ENCODE results near the gene TYW5. TPM values are rescaled to one million over a fixed set of nuclear protein-coding genes. Genes with fewer than 3 reads are reported as not detected.

Gene TYW5
- total and polyA plus RNA-seq, 2 donors (not counting 1 experiment from before 2014, with no cell fraction given) = 5.8 to 10.1 TPM

- Histone ChIP-seq H3K79me2 (ENCODE audit: control insufficient read depth, insufficient read depth, low read length) (peaks cover 8% of the 10 kb centered on the region), H3K4me1 (ENCODE audit: control insufficient read depth, extremely low read depth, insufficient read depth, low read length) (no peaks in the 10 kb centered on the region), H3K36me3 (ENCODE audit: control insufficient read depth, insufficient read depth, low read length) (peaks cover 7% of the 10 kb centered on the region), H2AFZ (ENCODE audit: low read length) (no peak overlapping the region), H4K20me1 (ENCODE audit: control insufficient read depth, extremely low read depth, insufficient read depth, low read length) (no peaks in the 10 kb centered on the region), H3K27ac (ENCODE audit: insufficient read depth, low read length) (no peak overlapping the region), H3K9me3 (ENCODE audit: control insufficient read depth, insufficient read depth, low read depth, low read length) (no peaks in the 10 kb centered on the region), H3K9ac (ENCODE audit: insufficient read depth, low read length) (no peak overlapping the region), H3K4me3 (replicated peaks in 1 of 4; ENCODE audit: control extremely low read depth in 1 of 4, insufficient read depth in 1 of 4, low read depth in 3 of 4, low read length in 4 of 4) (no peak overlapping the region), H3K27me3 (ENCODE audit: control insufficient read depth, insufficient read depth, low read length) (no peaks in the 10 kb centered on the region), H3K4me2 (ENCODE audit: extremely low read depth, insufficient read depth, low read length) (no peak overlapping the region)
- TF ChIP-seq CTCF (conservative IDR thresholded peaks at IDR 0.05 in 1 of 2, IDR thresholded peaks at IDR 0.05 in 1 of 2; ENCODE audit: low read depth in 1 of 2, low read length in 2 of 2) (no peak), EZH2 (IDR thresholded peaks at IDR 0.05; ENCODE audit: low read length, missing control alignments) (no peak)
- peak in 1 of 2 donors; percentile 9 for DNase-seq (ENCODE audit: low read depth in 2 of 2)
These were observed 8.5 kb downstream of the TYW5 start for GRCh38 chr2:199946836-199947235.

GRCh38 chr2:199946196-199946595, 9.1 kb downstream of the TYW5 start:
- peaks cover 8% of the 10 kb centered on the region for H3K79me2 ChIP-seq (ENCODE audit: control insufficient read depth, insufficient read depth, low read length)
- TF ChIP-seq CTCF (conservative IDR thresholded peaks at IDR 0.05 in 1 of 2, IDR thresholded peaks at IDR 0.05 in 1 of 2; ENCODE audit: low read depth in 1 of 2, low read length in 2 of 2) (no peak), EZH2 (IDR thresholded peaks at IDR 0.05; ENCODE audit: low read length, missing control alignments) (no peak)
- no peak for DNase-seq (ENCODE audit: low read depth in 2 of 2)
- H3K9me3 ChIP-seq (ENCODE audit: control insufficient read depth, insufficient read depth, low read depth, low read length) = no peaks in the 10 kb centered on the region
- H3K4me3 ChIP-seq (replicated peaks in 1 of 4; ENCODE audit: control extremely low read depth in 1 of 4, insufficient read depth in 1 of 4, low read depth in 3 of 4, low read length in 4 of 4) = no peak overlapping the region
- H3K4me2 ChIP-seq (ENCODE audit: extremely low read depth, insufficient read depth, low read length) = no peak overlapping the region
- no peak overlapping the region for H2AFZ ChIP-seq (ENCODE audit: low read length)
- H3K27me3 ChIP-seq (ENCODE audit: control insufficient read depth, insufficient read depth, low read length) = no peaks in the 10 kb centered on the region
- H4K20me1 ChIP-seq (ENCODE audit: control insufficient read depth, extremely low read depth, insufficient read depth, low read length) = no peaks in the 10 kb centered on the region
- H3K36me3 ChIP-seq (ENCODE audit: control insufficient read depth, insufficient read depth, low read length) = peaks cover 7% of the 10 kb centered on the region
- H3K9ac ChIP-seq (ENCODE audit: insufficient read depth, low read length) = no peak overlapping the region
- no peaks in the 10 kb centered on the region for H3K4me1 ChIP-seq (ENCODE audit: control insufficient read depth, extremely low read depth, insufficient read depth, low read length)
- H3K27ac ChIP-seq (ENCODE audit: insufficient read depth, low read length) = no peak overlapping the region

GRCh38 chr2:199943373-199943772, 11.9 kb downstream of the TYW5 start:
- no peak for DNase-seq (ENCODE audit: low read depth in 2 of 2)
- no peaks in the 10 kb centered on the region for H4K20me1 ChIP-seq (ENCODE audit: control insufficient read depth, extremely low read depth, insufficient read depth, low read length)
- peaks cover 5% of the 10 kb centered on the region for H3K36me3 ChIP-seq (ENCODE audit: control insufficient read depth, insufficient read depth, low read length)
- no peaks in the 10 kb centered on the region for H3K79me2 ChIP-seq (ENCODE audit: control insufficient read depth, insufficient read depth, low read length)
- no peak overlapping the region for H2AFZ ChIP-seq (ENCODE audit: low read length)
- H3K4me3 ChIP-seq (replicated peaks in 1 of 4; ENCODE audit: control extremely low read depth in 1 of 4, insufficient read depth in 1 of 4, low read depth in 3 of 4, low read length in 4 of 4) = no peak overlapping the region
- no peaks in the 10 kb centered on the region for H3K9me3 ChIP-seq (ENCODE audit: control insufficient read depth, insufficient read depth, low read depth, low read length)
- TF ChIP-seq CTCF (conservative IDR thresholded peaks at IDR 0.05 in 1 of 2, IDR thresholded peaks at IDR 0.05 in 1 of 2; ENCODE audit: low read depth in 1 of 2, low read length in 2 of 2) = no peak
- TF ChIP-seq EZH2 (IDR thresholded peaks at IDR 0.05; ENCODE audit: low read length, missing control alignments) = no peak
- H3K9ac ChIP-seq (ENCODE audit: insufficient read depth, low read length) = no peak overlapping the region
- H3K4me1 ChIP-seq (ENCODE audit: control insufficient read depth, extremely low read depth, insufficient read depth, low read length) = no peaks in the 10 kb centered on the region
- H3K27ac ChIP-seq (ENCODE audit: insufficient read depth, low read length) = no peak overlapping the region
- H3K4me2 ChIP-seq (ENCODE audit: extremely low read depth, insufficient read depth, low read length) = no peak overlapping the region
- H3K27me3 ChIP-seq (ENCODE audit: control insufficient read depth, insufficient read depth, low read length) = no peaks in the 10 kb centered on the region

Data from fibroblast of lung (primary cell).